H1 (cell line): ENCODE data around the gene MASTL. TPM values are rescaled to one million over a fixed set of nuclear protein-coding genes. Genes with fewer than 3 reads are reported as not detected.

ENCODE experiments used
- BRCA1 ChIP-seq: IDR thresholded peaks from 2 replicates; pipeline ENCODE4 v1.6.1; 2012; ENCODE audit warnings: low read depth, low read length, improper control_type of control experiment
- FOSL1 ChIP-seq: IDR thresholded peaks from 2 replicates; pipeline ENCODE4 v1.6.1; 2011; ENCODE audit warnings: mild to moderate bottlenecking, low read depth, low read length, moderate library complexity; ENCODE audit not compliant: insufficient read depth
- polyA plus RNA-seq, 7 experiments: library from polyadenylated mRNA; depleted of rRNA in 3 of 7; stranded (reverse) in 5 of 7; unstranded in 2 of 7; fragments of >200 nt in 5 of 7; fragments of 200-250 nt in 2 of 7; gene quantifications; 1 replicate in 5 of 7; 2 replicates in 1 of 7; 4 replicates in 1 of 7; pipeline versions ENCODE4 v1.2.1 to v1.2.3, GENCODE V29; 2011 to 2013; ENCODE audit warnings: missing spikeins in 2 of 7, mixed read lengths in 2 of 7
- total RNA-seq: library from RNA; stranded (reverse); fragmentation: NEBNext Ultra II Directional; extraction: Animal tissue kit (Norgen Biotek cat#: 25700); gene quantifications from 2 replicates; pipeline ENCODE4 v1.2.1, GENCODE V29; 2021

Gene MASTL
- total and polyA plus RNA-seq, 2 of the 8 experiments (the other 6 are each of a cell fraction or from before 2014, with no cell fraction given) = 14.9 to 42.5 TPM

GRCh38 chr10:27134371-27134770 lies 20.8 kb upstream of the MASTL start (continued):
- TF ChIP-seq FOSL1 (no peak), BRCA1 (no peak)
